ENCODE results near the gene TBX1. TPM values are rescaled to one million over a fixed set of nuclear protein-coding genes. Genes with fewer than 3 reads are reported as not detected.

The TBX1 gene
- total RNA-seq, 4 donors from 2014 or later, result 0.18 to 4.4 (median 0.26) TPM

DNA sequence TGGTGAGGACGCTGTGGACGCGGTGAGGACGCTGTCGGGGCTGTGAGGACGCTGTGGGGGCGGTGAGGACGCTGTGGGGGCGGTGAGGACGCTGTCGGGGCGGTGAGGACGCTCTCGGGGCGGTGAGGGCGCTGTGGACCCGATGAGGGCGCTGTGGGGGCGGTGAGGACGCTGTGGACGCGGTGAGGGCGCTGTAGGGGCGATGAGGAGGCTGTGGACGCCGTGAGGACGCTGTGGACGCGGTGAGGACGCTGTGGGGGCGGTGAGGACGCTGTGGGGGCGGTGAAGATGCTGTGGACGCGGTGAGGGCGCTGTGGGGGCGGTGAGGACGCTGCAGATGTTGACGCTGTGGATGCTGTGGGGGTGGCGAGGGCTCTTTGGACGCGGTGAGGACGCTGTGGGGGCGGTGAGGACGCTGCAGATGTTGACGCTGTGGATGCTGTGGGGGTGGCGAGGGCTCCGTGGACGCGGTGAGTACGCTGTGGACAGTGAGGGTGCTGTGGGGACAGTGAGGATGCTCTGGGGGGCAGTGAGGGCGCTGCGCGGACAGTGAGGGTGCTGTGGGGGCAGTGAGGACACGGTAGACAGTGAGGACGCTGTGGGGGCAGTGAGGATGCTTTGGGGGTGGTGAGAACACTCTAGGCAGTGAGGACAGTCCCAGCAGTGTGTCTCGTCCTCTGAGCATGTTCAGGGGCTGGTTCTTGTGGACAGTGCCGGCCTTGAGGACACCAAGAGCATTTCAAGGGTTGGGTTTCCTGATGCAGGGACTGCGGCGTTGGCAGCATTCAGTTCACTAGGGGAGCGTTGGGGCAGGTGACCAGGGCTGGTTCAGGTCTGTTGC is 33.0 kb upstream of the TBX1 start:
- Histone ChIP-seq H3K4me1 (peaks cover 20 to 32% (median 20%) of the 10 kb centered on the region in 3 donors), H3K27ac (no peak overlapping the region), H3K4me3 (no peak overlapping the region), H3K36me3 (peaks cover 0 to 9% (median 0%) of the 10 kb centered on the region in 3 donors), H3K9me3 (no peaks in the 10 kb centered on the region), H3K27me3 (peaks cover 0 to 70% (median 0%) of the 10 kb centered on the region in 4 donors)
- intact Hi-C loops (cut with DNase I), result no loop called here
- TF ChIP-seq, protein P1, sequence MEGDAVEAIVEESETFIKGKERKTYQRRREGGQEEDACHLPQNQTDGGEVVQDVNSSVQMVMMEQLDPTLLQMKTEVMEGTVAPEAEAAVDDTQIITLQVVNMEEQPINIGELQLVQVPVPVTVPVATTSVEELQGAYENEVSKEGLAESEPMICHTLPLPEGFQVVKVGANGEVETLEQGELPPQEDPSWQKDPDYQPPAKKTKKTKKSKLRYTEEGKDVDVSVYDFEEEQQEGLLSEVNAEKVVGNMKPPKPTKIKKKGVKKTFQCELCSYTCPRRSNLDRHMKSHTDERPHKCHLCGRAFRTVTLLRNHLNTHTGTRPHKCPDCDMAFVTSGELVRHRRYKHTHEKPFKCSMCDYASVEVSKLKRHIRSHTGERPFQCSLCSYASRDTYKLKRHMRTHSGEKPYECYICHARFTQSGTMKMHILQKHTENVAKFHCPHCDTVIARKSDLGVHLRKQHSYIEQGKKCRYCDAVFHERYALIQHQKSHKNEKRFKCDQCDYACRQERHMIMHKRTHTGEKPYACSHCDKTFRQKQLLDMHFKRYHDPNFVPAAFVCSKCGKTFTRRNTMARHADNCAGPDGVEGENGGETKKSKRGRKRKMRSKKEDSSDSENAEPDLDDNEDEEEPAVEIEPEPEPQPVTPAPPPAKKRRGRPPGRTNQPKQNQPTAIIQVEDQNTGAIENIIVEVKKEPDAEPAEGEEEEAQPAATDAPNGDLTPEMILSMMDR (IDR thresholded peaks at IDR 0.05), result no peak
- no peak for TF ChIP-seq POLR2A (IDR thresholded peaks at IDR 0.05)
- DNase-seq, result no peak
- 68 to 76% methylated on average over 33 to 57 of the region's 61 CpGs for WGBS, 2 donors

DNA sequence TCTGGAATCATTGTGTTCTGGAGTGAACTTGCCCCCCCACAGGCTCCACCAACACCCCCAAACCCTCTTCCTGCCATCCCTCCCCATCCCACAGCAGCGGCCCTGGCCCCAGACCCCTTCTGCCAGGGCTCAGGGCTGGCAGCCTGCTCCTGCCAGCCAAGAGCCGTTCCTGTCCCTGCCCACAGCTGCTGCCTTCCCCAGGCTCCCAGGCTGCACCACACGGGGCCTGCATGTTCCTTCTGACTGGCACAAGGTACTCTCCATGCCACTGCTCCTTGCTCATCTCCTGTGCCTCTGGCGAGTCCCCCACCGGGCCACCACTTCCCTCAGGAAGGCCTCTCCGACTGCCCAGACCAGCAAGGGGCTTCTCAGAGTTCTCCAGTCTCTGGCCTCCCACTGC is 32.3 kb upstream of the TBX1 start:
- Histone ChIP-seq H3K27ac (no peak overlapping the region), H3K36me3 (peaks cover 0 to 1% (median 0%) of the 10 kb centered on the region in 3 donors), H3K4me1 (peaks cover 14 to 25% (median 17%) of the 10 kb centered on the region in 3 donors), H3K27me3 (peaks cover 0 to 63% (median 0%) of the 10 kb centered on the region in 4 donors), H3K9me3 (no peaks in the 10 kb centered on the region), H3K4me3 (no peak overlapping the region)
- WGBS, 2 donors, result 40 to 100% methylated on average over 1 of the region's 6 CpGs
- DNase-seq, result no peak
- no peak for TF ChIP-seq POLR2A (IDR thresholded peaks at IDR 0.05)
- TF ChIP-seq, protein P1 (IDR thresholded peaks at IDR 0.05), result no peak
- intact Hi-C loops (cut with DNase I), result no loop called here

DNA sequence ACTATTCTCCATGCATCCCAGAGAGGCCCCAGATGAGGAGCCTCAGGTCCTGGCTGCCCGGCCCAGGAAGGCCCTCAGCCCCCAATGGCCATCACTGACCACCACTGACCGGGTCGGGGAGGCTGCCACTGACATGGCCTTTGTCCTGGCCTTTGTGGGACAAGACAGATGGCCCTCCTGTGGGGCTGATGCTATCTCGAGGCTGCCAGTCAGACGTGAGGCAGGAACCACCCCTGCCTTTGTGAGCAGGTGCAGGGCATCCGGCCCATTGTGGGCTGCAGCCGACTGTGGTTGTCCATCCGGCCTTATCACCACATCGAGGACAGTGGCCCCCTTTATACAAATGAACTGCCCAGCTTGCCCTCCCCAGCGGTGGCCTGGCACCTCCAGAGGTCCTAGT is 31.7 kb upstream of the TBX1 start:
- Histone ChIP-seq H3K4me1 (peaks cover 11 to 19% (median 11%) of the 10 kb centered on the region in 3 donors), H3K27me3 (peaks cover 0 to 57% (median 0%) of the 10 kb centered on the region in 4 donors), H3K27ac (no peak overlapping the region), H3K36me3 (no peaks in the 10 kb centered on the region), H3K9me3 (no peaks in the 10 kb centered on the region), H3K4me3 (no peak overlapping the region)
- TF ChIP-seq POLR2A (IDR thresholded peaks at IDR 0.05), result no peak
- TF ChIP-seq, protein P1 (IDR thresholded peaks at IDR 0.05), result no peak
- DNase-seq, result no peak
- 76% methylated on average over 6 of the region's 10 CpGs; no CpG with 5 or more reads in 1 of the 2 donors for WGBS, 2 donors
- intact Hi-C loops (cut with DNase I), result no loop called here

DNA sequence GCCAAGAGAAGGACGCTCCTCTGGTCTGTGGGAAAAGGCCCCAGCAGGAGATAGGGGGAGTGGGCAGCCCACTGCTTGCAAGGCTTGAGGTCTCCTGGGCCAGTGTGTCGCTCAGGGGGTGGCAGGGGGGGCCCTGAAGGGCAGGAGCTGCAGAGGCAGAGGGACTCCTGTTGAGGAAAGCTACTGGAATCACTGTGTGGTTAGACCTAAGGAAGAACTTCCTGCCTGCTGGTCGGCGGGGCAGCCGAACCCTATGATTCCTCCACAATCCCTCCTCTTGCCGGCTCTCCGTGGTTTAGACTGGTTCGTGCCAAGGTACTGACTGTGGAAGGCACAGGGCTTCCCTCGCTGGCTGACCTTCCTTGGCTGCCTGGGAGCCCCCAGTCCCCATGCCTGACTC is 31.1 kb upstream of the TBX1 start:
- Histone ChIP-seq H3K27ac (no peak overlapping the region), H3K36me3 (no peaks in the 10 kb centered on the region), H3K4me3 (no peak overlapping the region), H3K4me1 (peaks cover 6 to 13% (median 11%) of the 10 kb centered on the region in 3 donors), H3K27me3 (peaks cover 0 to 51% (median 0%) of the 10 kb centered on the region in 4 donors), H3K9me3 (no peaks in the 10 kb centered on the region)
- intact Hi-C loops (cut with DNase I), result no loop called here
- TF ChIP-seq POLR2A (IDR thresholded peaks at IDR 0.05), result no peak
- TF ChIP-seq, protein P1 (IDR thresholded peaks at IDR 0.05), result no peak
- no peak for DNase-seq
- 70% methylated on average over 8 of the region's 9 CpGs; no CpG with 5 or more reads in 1 of the 2 donors for WGBS, 2 donors

DNA sequence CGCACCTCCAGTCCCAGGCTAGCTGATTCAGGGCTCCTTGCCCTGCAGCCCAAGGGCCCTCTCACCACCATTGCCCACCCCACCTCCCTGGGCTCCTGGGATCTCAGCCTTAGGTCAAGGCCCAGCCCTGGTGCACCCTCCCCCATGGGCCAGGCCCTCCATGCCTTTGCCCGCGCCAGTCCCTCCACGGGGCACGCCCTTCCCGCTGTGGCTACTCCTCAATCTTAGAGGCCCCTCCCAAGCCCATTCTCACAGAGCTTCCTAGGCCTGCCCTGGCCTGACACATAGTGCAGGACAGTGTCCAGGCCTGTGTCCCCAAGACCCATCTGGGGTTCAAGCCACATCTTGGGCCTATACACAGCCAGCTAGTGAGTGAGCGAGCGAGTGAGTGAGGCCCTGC is 30.4 kb upstream of the TBX1 start:
- Histone ChIP-seq H3K4me3 (no peak overlapping the region), H3K36me3 (no peaks in the 10 kb centered on the region), H3K9me3 (no peaks in the 10 kb centered on the region), H3K27me3 (peaks cover 0 to 44% (median 0%) of the 10 kb centered on the region in 4 donors), H3K27ac (no peak overlapping the region), H3K4me1 (peaks cover 6 to 12% (median 11%) of the 10 kb centered on the region in 3 donors)
- TF ChIP-seq, protein P1 (IDR thresholded peaks at IDR 0.05), result no peak
- TF ChIP-seq POLR2A (IDR thresholded peaks at IDR 0.05), result no peak
- 88 to 94% methylated on average over 5 to 8 of the region's 8 CpGs for WGBS, 2 donors
- intact Hi-C loops (cut with DNase I), result loop anchor here (2.0 kb wide), 1 partner anchor 181 kb away; no protein-coding TSS in a partner anchor
- DNase-seq, result no peak
